Nephron progenitor cell (in vitro differentiated cells): Measurements from ENCODE around the gene RASSF5.

ENCODE experiments used
- DNase-seq: peaks from one replicate; pipeline ENCODE4 v3.0.0; 2021
- H3K27ac Mint-ChIP-seq: 2 replicates; pipeline ENCODE4 v1.8.0; 2021; ENCODE audit warnings: mild to moderate bottlenecking, moderate library complexity, mixed read lengths
- H3K27me3 Mint-ChIP-seq: 2 replicates; pipeline ENCODE4 v1.8.0; 2021; ENCODE audit warnings: mild to moderate bottlenecking, low read depth, mixed read lengths; ENCODE audit not compliant: poor library complexity
- H3K36me3 Mint-ChIP-seq: 2 replicates; pipeline ENCODE4 v1.8.0; 2021; ENCODE audit warnings: low read depth, mixed read lengths
- H3K4me1 Mint-ChIP-seq: 2 replicates; pipeline ENCODE4 v1.8.0; 2021; ENCODE audit warnings: mixed read lengths
- H3K4me3 Mint-ChIP-seq: 2 replicates; pipeline ENCODE4 v1.8.0; 2021; ENCODE audit warnings: mild to moderate bottlenecking, moderate library complexity, mixed read lengths
- H3K9me3 Mint-ChIP-seq: 2 replicates; pipeline ENCODE4 v1.8.0; 2021; ENCODE audit warnings: mild to moderate bottlenecking, moderate library complexity, mixed read lengths
- CTCF ChIP-seq: fragments of 200-600 bp; sonication (generic); IDR thresholded peaks from 2 replicates; pipeline ENCODE4 v1.5.0; 2021; ENCODE audit warnings: antibody characterized with exemption

Gene RASSF5

GRCh38 chr1:206508130-206508889, 979 bp downstream of the RASSF5 start:
- no peak for TF ChIP-seq CTCF
- H3K4me1 Mint-ChIP-seq: peaks cover 47% of the 10 kb centered on the region
- H3K27me3 Mint-ChIP-seq: peaks cover 81% of the 10 kb centered on the region
- H3K4me3 Mint-ChIP-seq: peak overlapping the region; percentile 76
- no peaks in the 10 kb centered on the region for H3K36me3 Mint-ChIP-seq
- no peak for DNase-seq
- H3K27ac Mint-ChIP-seq: no peak overlapping the region
- H3K9me3 Mint-ChIP-seq: no peaks in the 10 kb centered on the region

GRCh38 chr1:206508956-206509355, 1.6 kb downstream of the RASSF5 start:
- no peak overlapping the region for H3K27ac Mint-ChIP-seq
- H3K36me3 Mint-ChIP-seq: no peaks in the 10 kb centered on the region
- peaks cover 81% of the 10 kb centered on the region for H3K27me3 Mint-ChIP-seq
- peak overlapping the region; percentile 76 for H3K4me3 Mint-ChIP-seq
- peaks cover 52% of the 10 kb centered on the region for H3K4me1 Mint-ChIP-seq
- no peak for TF ChIP-seq CTCF
- H3K9me3 Mint-ChIP-seq: no peaks in the 10 kb centered on the region
- no peak for DNase-seq

GRCh38 chr1:206509612-206510257, 2.4 kb downstream of the RASSF5 start:
- TF ChIP-seq CTCF: no peak
- Mint-ChIP-seq H3K27ac (no peak overlapping the region), H3K27me3 (peaks cover 75% of the 10 kb centered on the region), H3K4me1 (peaks cover 52% of the 10 kb centered on the region), H3K9me3 (no peaks in the 10 kb centered on the region), H3K4me3 (no peak overlapping the region), H3K36me3 (no peaks in the 10 kb centered on the region)
- DNase-seq: no peak

- Mint-ChIP-seq H3K4me3 (no peak overlapping the region), H3K36me3 (no peaks in the 10 kb centered on the region), H3K9me3 (no peaks in the 10 kb centered on the region), H3K27me3 (peaks cover 68% of the 10 kb centered on the region), H3K4me1 (peaks cover 52% of the 10 kb centered on the region), H3K27ac (no peak overlapping the region)
- TF ChIP-seq CTCF: no peak
- no peak for DNase-seq
Measured at GRCh38 chr1:206510371-206510770, 3.0 kb downstream of the RASSF5 start.

GRCh38 chr1:206511362-206512057, 4.2 kb downstream of the RASSF5 start:
- Mint-ChIP-seq H3K4me1 (peaks cover 47% of the 10 kb centered on the region), H3K27ac (no peak overlapping the region), H3K4me3 (peak overlapping the region; percentile 38), H3K27me3 (peaks cover 64% of the 10 kb centered on the region), H3K9me3 (no peaks in the 10 kb centered on the region), H3K36me3 (no peaks in the 10 kb centered on the region)
- DNase-seq: no peak
- no peak for TF ChIP-seq CTCF
